K562 (cell line): ENCODE results near the gene DGCR8. TPM values are rescaled to one million over a fixed set of nuclear protein-coding genes. Genes with fewer than 3 reads are reported as not detected.

Experiments used
- BRD9 ChIP-seq: fragments of 450-650 bp; IDR thresholded peaks from 2 replicates; pipeline ENCODE4 v1.6.1; 2018; ENCODE audit warnings: low read depth; ENCODE audit not compliant: partially characterized antibody
- CBX1 ChIP-seq: sonication (generic); IDR thresholded peaks from 2 replicates; pipeline ENCODE4 v1.6.1; 2016; ENCODE audit warnings: antibody characterized with exemption, low read depth, mild to moderate bottlenecking
- CTBP1 ChIP-seq: fragments of 450-650 bp; IDR thresholded peaks from 2 replicates; pipeline ENCODE4 v1.6.1; 2016; ENCODE audit warnings: borderline replicate concordance
- NCOR1 ChIP-seq: fragments of 450-650 bp; IDR thresholded peaks from 2 replicates; pipeline ENCODE4 v1.6.1; 2016; ENCODE audit warnings: mild to moderate bottlenecking, moderate library complexity
- NFRKB ChIP-seq: fragments of 450-650 bp; IDR thresholded peaks from 2 replicates; pipeline ENCODE4 v1.6.1; 2016; ENCODE audit warnings: low read depth
- SFPQ ChIP-seq: fragments of 200-400 bp; formaldehyde crosslinking; IDR thresholded peaks from 2 replicates; pipeline ENCODE4 v1.6.1; 2017; ENCODE audit warnings: mild to moderate bottlenecking, low read depth, low read length, moderate library complexity
- SP2 ChIP-seq: IDR thresholded peaks from 2 replicates; pipeline ENCODE4 v1.6.1; 2011; ENCODE audit warnings: mild to moderate bottlenecking, low read depth, low read length, moderate library complexity; ENCODE audit not compliant: poor library complexity, severe bottlenecking; ENCODE audit errors: extremely low read depth
- STAG1 ChIP-seq: sonication (generic); formaldehyde crosslinking; IDR thresholded peaks from 2 replicates; pipeline ENCODE4 v1.5.0; 2020; ENCODE audit warnings: missing genetic modification reagents, borderline replicate concordance
- TGIF2 ChIP-seq: sonication (generic); formaldehyde crosslinking; IDR thresholded peaks from 2 replicates; pipeline ENCODE4 v1.8.1; 2022; ENCODE audit warnings: mild to moderate bottlenecking, missing genetic modification reagents, moderate library complexity
- THRA ChIP-seq: fragments of 450-650 bp; IDR thresholded peaks from 2 replicates; pipeline ENCODE4 v1.6.1; 2017; ENCODE audit warnings: mild to moderate bottlenecking, moderate library complexity
- ZNF140 ChIP-seq: fragments of 250-450 bp; sonication (Bioruptor Pico); IDR thresholded peaks from 2 replicates; pipeline ENCODE4 v1.8.0; 2021; ENCODE audit warnings: moderate library complexity, mild to moderate bottlenecking, inconsistent platforms
- ZNF175 ChIP-seq: fragments of 200-800 bp; sonication (Bioruptor generic); IDR thresholded peaks from 2 replicates; pipeline ENCODE4 v1.6.1; 2016; ENCODE audit warnings: low read depth, mild to moderate bottlenecking, missing genetic modification characterization, missing compliant biosample characterization
- ZNF274 ChIP-seq: IDR thresholded peaks from 2 replicates; pipeline ENCODE4 v1.6.1; 2011; ENCODE audit warnings: low read depth, mild to moderate bottlenecking, low read length, moderate library complexity, borderline replicate concordance
- ZNF668 ChIP-seq: fragments of 250-450 bp; sonication (Bioruptor Pico); IDR thresholded peaks from 2 replicates; pipeline ENCODE4 v1.8.0; 2022; ENCODE audit warnings: mild to moderate bottlenecking, inconsistent platforms
- ZNF764 ChIP-seq: fragments of 250-450 bp; sonication (Bioruptor Pico); IDR thresholded peaks from 2 replicates; pipeline ENCODE4 v1.4.0; 2020; ENCODE audit warnings: low read depth, mild to moderate bottlenecking, moderate library complexity
- polyA plus RNA-seq, 8 experiments: library from polyadenylated mRNA; depleted of rRNA in 4 of 8; stranded (reverse) in 5 of 8; unstranded in 3 of 8; fragments of >200 nt; fragmentation: Nextera tagmentation in 2 of 8; fragmentation: Illumina TruSeq in 1 of 8; extraction: Ambion mirVana in 2 of 8; extraction: Trizol in 1 of 8; gene quantifications; 2 replicates each; pipeline versions ENCODE4 v1.2.1 to v1.2.3, GENCODE V29; 2011 to 2014; ENCODE audit warnings: inconsistent platforms in 1 of 8, missing spikeins in 1 of 8
- total RNA-seq, 7 experiments: library from RNA; depleted of rRNA in 6 of 7; stranded (reverse); fragments of >200 nt in 6 of 7; fragmentation: Illumina TruSeq in 2 of 7; extraction: Trizol in 2 of 7; gene quantifications; 2 replicates each; pipeline versions ENCODE4 v1.2.1 to v1.2.3, GENCODE V29; 2011 to 2021; ENCODE audit warnings: low replicate concordance in 1 of 7
- TF ChIP-seq, protein P1 (sequence below): fragments of 450-650 bp; IDR thresholded peaks from one replicate; pipeline ENCODE4 v1.6.1; 2018; ENCODE audit warnings: mild to moderate bottlenecking, moderate library complexity; ENCODE audit not compliant: partially characterized antibody
- TF ChIP-seq, protein P2 (sequence below), 2 experiments: IDR thresholded peaks in 1 of 2; conservative IDR thresholded peaks in 1 of 2; 2 replicates each; pipeline ENCODE4 v1.6.1; 2016; ENCODE audit warnings: low read depth in 2 of 2, mild to moderate bottlenecking in 1 of 2, missing compliant biosample characterization in 1 of 2, missing genetic modification characterization in 1 of 2, moderate library complexity in 1 of 2
- TF ChIP-seq, protein P3 (sequence below), 2 experiments: fragments of 450-650 bp; IDR thresholded peaks; 2 replicates each; pipeline ENCODE4 v1.6.1; 2016

DGCR8 gene
- total and polyA plus RNA-seq, 9 of the 15 experiments (the other 6 are each of a cell fraction or from before 2014, with no cell fraction given), result 5.9 to 144 (median 80.1) TPM

DNA sequence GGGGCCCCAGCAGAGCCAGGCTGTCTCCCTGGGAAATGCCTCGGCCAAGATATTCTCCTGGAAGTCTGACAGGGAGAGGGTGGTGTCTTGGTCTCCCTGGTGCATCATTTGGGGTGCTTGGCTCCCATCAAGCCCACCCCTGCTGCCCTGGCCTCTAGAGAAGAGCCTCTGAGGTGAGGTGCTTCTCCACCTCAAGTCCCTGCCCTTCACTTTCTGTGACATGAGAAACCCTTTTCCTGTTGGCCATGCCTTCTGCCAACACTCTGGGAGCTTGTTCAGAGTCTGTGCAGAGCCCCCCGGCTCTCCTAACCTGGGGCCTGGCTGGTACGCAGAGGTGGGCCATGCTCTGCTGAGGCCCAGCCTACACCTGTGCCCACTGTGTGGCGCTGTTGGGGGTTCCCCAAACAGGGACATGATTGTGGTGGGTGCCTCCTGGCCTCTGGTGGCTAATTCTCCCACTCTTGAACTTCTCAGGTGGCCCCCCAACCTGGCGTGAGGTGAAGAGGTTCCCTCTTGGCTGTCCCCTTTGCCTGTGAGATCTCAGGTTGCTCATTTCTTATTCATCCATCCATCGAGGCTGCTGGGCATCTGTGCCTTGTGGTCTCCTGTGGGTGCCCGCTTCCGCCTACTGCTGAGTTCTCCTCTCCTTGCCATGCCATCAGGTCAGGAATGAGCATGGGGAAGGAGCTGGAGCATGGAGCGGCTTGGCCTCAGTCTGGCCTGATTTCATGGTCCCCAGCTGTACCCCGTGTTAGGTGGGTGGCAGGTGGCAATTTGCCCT, 19.2 kb upstream of the DGCR8 start (continued):
- no peak for TF ChIP-seq SFPQ
- 0 out of 2 replicates have a peak, but pooled peaks have one; percentile 5 for TF ChIP-seq ZNF764 (CRISPR knock-in tag)
- TF ChIP-seq CBX1, result peak; percentile 18; the same call in 1 of the 2 replicates
- TF ChIP-seq CTBP1, result no peak
- TF ChIP-seq ZNF175 (CRISPR knock-in tag), result no peak
- TF ChIP-seq THRA, result no peak
- TF ChIP-seq, protein P1, sequence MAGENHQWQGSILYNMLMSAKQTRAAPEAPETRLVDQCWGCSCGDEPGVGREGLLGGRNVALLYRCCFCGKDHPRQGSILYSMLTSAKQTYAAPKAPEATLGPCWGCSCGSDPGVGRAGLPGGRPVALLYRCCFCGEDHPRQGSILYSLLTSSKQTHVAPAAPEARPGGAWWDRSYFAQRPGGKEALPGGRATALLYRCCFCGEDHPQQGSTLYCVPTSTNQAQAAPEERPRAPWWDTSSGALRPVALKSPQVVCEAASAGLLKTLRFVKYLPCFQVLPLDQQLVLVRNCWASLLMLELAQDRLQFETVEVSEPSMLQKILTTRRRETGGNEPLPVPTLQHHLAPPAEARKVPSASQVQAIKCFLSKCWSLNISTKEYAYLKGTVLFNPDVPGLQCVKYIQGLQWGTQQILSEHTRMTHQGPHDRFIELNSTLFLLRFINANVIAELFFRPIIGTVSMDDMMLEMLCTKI, result no peak
- TF ChIP-seq, protein P2, sequence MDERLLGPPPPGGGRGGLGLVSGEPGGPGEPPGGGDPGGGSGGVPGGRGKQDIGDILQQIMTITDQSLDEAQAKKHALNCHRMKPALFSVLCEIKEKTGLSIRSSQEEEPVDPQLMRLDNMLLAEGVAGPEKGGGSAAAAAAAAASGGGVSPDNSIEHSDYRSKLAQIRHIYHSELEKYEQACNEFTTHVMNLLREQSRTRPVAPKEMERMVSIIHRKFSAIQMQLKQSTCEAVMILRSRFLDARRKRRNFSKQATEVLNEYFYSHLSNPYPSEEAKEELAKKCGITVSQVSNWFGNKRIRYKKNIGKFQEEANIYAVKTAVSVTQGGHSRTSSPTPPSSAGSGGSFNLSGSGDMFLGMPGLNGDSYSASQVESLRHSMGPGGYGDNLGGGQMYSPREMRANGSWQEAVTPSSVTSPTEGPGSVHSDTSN (CRISPR knock-in tag; IDR thresholded peaks at IDR 0.05; ENCODE audit: low read depth), result 0 out of 2 replicates have a peak, but pooled peaks have one; percentile 6
- TF ChIP-seq, protein P2 (tag; conservative IDR thresholded peaks at IDR 0.05; ENCODE audit: low read depth), result no peak
- TF ChIP-seq, protein P3, sequence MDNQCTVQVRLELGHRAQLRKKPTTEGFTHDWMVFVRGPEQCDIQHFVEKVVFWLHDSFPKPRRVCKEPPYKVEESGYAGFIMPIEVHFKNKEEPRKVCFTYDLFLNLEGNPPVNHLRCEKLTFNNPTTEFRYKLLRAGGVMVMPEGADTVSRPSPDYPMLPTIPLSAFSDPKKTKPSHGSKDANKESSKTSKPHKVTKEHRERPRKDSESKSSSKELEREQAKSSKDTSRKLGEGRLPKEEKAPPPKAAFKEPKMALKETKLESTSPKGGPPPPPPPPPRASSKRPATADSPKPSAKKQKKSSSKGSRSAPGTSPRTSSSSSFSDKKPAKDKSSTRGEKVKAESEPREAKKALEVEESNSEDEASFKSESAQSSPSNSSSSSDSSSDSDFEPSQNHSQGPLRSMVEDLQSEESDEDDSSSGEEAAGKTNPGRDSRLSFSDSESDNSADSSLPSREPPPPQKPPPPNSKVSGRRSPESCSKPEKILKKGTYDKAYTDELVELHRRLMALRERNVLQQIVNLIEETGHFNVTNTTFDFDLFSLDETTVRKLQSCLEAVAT (IDR thresholded peaks at IDR 0.05), result no peak
- no peak for TF ChIP-seq TGIF2
- TF ChIP-seq NFRKB, result no peak
- no peak for TF ChIP-seq ZNF140 (CRISPR knock-in tag)
- no peak for TF ChIP-seq ZNF274
- no peak for TF ChIP-seq ZNF668
- no peak for TF ChIP-seq STAG1
- no peak for TF ChIP-seq NCOR1
- no peak for TF ChIP-seq SP2
- TF ChIP-seq BRD9, result no peak
